H1 (cell line): Measurements from ENCODE around the gene ARHGEF25. TPM values are rescaled to one million over a fixed set of nuclear protein-coding genes. Genes with fewer than 3 reads are reported as not detected.

ENCODE experiments used
- CTCF ChIA-PET: fragments of 300-600 bp; sonication (Branson Sonifier 250); formaldehyde crosslinking; loops from one replicate; lab custom pipeline; 2021; ENCODE audit not compliant: partially characterized antibody; lab: Charles Lee
- POLR2A ChIA-PET: fragments of 300-600 bp; sonication (Branson Sonifier 250); formaldehyde crosslinking; loops from one replicate; lab custom pipeline; 2021; ENCODE audit warnings: inconsistent platforms; ENCODE audit not compliant: partially characterized antibody; lab: Charles Lee
- DNase-seq, 2 experiments: peaks; one replicate each; pipeline versions ENCODE4 v3.0.0 to v3.0.0-alpha.2; 2010 to 2022; ENCODE audit warnings: low spot score in 2 of 2, low read depth in 1 of 2, mixed read lengths in 1 of 2
- FAIRE-seq: peaks from 2 replicates; lab custom pipeline; 2011; peaks lifted over from hg19 to GRCh38; lab: Jason Lieb, UNC
- H2AFZ ChIP-seq: 2 replicates; pipeline ENCODE4 v1.8.1; 2012; ENCODE audit warnings: low read length, inconsistent platforms
- H2AK5ac ChIP-seq: 2 replicates; pipeline ENCODE4 v1.6.1; 2013; ENCODE audit warnings: low read depth, low read length
- H2BK120ac ChIP-seq: replicated peaks from 2 replicates; pipeline ENCODE3; 2013; ENCODE audit warnings: low read depth, low read length, inconsistent platforms
- H2BK12ac ChIP-seq: 2 replicates; pipeline ENCODE4 v1.6.1; 2013; ENCODE audit warnings: low read depth, low read length
- H2BK15ac ChIP-seq: 2 replicates; pipeline ENCODE4 v1.6.1; 2013; ENCODE audit warnings: low read length
- H2BK20ac ChIP-seq: 2 replicates; pipeline ENCODE4 v1.6.1; 2013; ENCODE audit warnings: low read length
- H2BK5ac ChIP-seq: 2 replicates; pipeline ENCODE4 v1.6.1; 2013; ENCODE audit warnings: low read depth, low read length
- H3K14ac ChIP-seq: 2 replicates; pipeline ENCODE4 v1.6.1; 2013; ENCODE audit warnings: inconsistent platforms; ENCODE audit not compliant: insufficient read length
- H3K18ac ChIP-seq: 2 replicates; pipeline ENCODE4 v1.6.1; 2013; ENCODE audit warnings: low read length; ENCODE audit errors: extremely low read depth
- H3K23ac ChIP-seq: 2 replicates; pipeline ENCODE4 v1.6.1; 2013; ENCODE audit warnings: inconsistent platforms; ENCODE audit not compliant: insufficient read length
- H3K23me2 ChIP-seq: 2 replicates; pipeline ENCODE4 v1.6.1; 2013; ENCODE audit warnings: low read depth, low read length
- H3K27ac ChIP-seq: 2 replicates; pipeline ENCODE4 v1.6.1; 2011; ENCODE audit warnings: low read depth, low read length, inconsistent platforms
- H3K27me3 ChIP-seq, 4 experiments: replicated peaks in 1 of 4; 1 replicate in 1 of 4; 2 replicates in 3 of 4; pipeline versions ENCODE4 v1.6.1 to v1.8.1; 2011 to 2013; ENCODE audit warnings: low read length in 3 of 4, mild to moderate bottlenecking in 3 of 4, inconsistent platforms in 2 of 4, mixed read lengths in 2 of 4, moderate library complexity in 1 of 4; ENCODE audit not compliant: control insufficient read depth in 3 of 4, insufficient read depth in 3 of 4; ENCODE audit errors: extremely low read depth in 1 of 4
- H3K36me3 ChIP-seq, 4 experiments: 2 replicates each; pipeline versions ENCODE4 v1.6.1 to v1.8.1; 2011 to 2013; ENCODE audit warnings: mild to moderate bottlenecking in 4 of 4, low read length in 3 of 4, moderate library complexity in 2 of 4, control low read depth in 1 of 4, inconsistent platforms in 1 of 4; ENCODE audit not compliant: insufficient read depth in 4 of 4, control insufficient read depth in 2 of 4
- H3K4ac ChIP-seq: replicated peaks from 2 replicates; pipeline ENCODE3; 2013; ENCODE audit warnings: low read length, low read depth, mixed read lengths, inconsistent platforms; ENCODE audit not compliant: insufficient read length
- H3K4me1 ChIP-seq, 4 experiments: replicated peaks in 1 of 4; 1 replicate in 1 of 4; 2 replicates in 3 of 4; pipeline versions ENCODE4 v1.6.1 to v1.8.1; 2011 to 2013; ENCODE audit warnings: low read length in 3 of 4, inconsistent platforms in 2 of 4, mixed read lengths in 1 of 4; ENCODE audit not compliant: insufficient read depth in 4 of 4, control insufficient read depth in 3 of 4
- H3K4me2 ChIP-seq, 2 experiments: 2 replicates each; pipeline versions ENCODE4 v1.6.1 to v1.8.1; 2011 to 2013; ENCODE audit warnings: low read depth in 2 of 2, low read length in 2 of 2, control low read depth in 1 of 2, inconsistent platforms in 1 of 2, mild to moderate bottlenecking in 1 of 2; ENCODE audit not compliant: insufficient read depth in 1 of 2
- H3K4me3 ChIP-seq, 4 experiments: fragments of 200-600, 300-600 bp in 1 of 4; sonication (generic), shearing (Covaris generic), sonication (Bioruptor Twin) in 1 of 4; 2 replicates each; pipeline versions ENCODE4 v1.5.1 to v1.8.1; 2011 to 2016; ENCODE audit warnings: low read length in 4 of 4, low read depth in 3 of 4, control low read depth in 2 of 4, inconsistent platforms in 2 of 4, mild to moderate bottlenecking in 2 of 4, mixed read lengths in 1 of 4, moderate library complexity in 1 of 4; ENCODE audit not compliant: insufficient read depth in 2 of 4; ENCODE audit errors: extremely low read depth in 1 of 4
- H3K56ac ChIP-seq: replicated peaks from 2 replicates; pipeline ENCODE3; 2013; ENCODE audit warnings: low read depth, mild to moderate bottlenecking, mixed read lengths, low read length, inconsistent platforms; ENCODE audit not compliant: insufficient read length
- H3K79me1 ChIP-seq: 2 replicates; pipeline ENCODE4 v1.6.1; 2013; ENCODE audit warnings: low read depth, low read length, control low read depth
- H3K79me2 ChIP-seq, 2 experiments: 2 replicates each; pipeline versions ENCODE4 v1.6.1 to v1.8.1; 2012 to 2013; ENCODE audit warnings: low read length in 2 of 2, mild to moderate bottlenecking in 2 of 2, inconsistent platforms in 1 of 2; ENCODE audit not compliant: insufficient read depth in 2 of 2, control insufficient read depth in 1 of 2
- H3K9ac ChIP-seq, 4 experiments: replicated peaks in 1 of 4; 1 replicate in 1 of 4; 2 replicates in 3 of 4; pipeline versions ENCODE4 v1.6.1 to v1.8.1; 2011 to 2013; ENCODE audit warnings: low read depth in 3 of 4, low read length in 3 of 4, control low read depth in 2 of 4, mild to moderate bottlenecking in 2 of 4, moderate library complexity in 2 of 4, inconsistent platforms in 1 of 4; ENCODE audit errors: extremely low read depth in 1 of 4
- H3K9me3 ChIP-seq, 2 experiments: 2 replicates each; pipeline versions ENCODE4 v1.6.1 to v1.8.1; 2012 to 2013; ENCODE audit warnings: mild to moderate bottlenecking in 2 of 2, moderate library complexity in 2 of 2, control low read depth in 1 of 2, inconsistent platforms in 1 of 2, low read depth in 1 of 2, low read length in 1 of 2, mixed read lengths in 1 of 2; ENCODE audit not compliant: insufficient read depth in 2 of 2
- H4K20me1 ChIP-seq, 2 experiments: replicated peaks in 1 of 2; 2 replicates each; pipeline versions ENCODE3 to v1.8.1; 2011 to 2013; ENCODE audit warnings: inconsistent platforms in 2 of 2, low read length in 2 of 2, mild to moderate bottlenecking in 1 of 2; ENCODE audit not compliant: insufficient read depth in 2 of 2, control insufficient read depth in 1 of 2
- H4K5ac ChIP-seq: 2 replicates; pipeline ENCODE4 v1.6.1; 2013; ENCODE audit warnings: low read length, low read depth, mixed read lengths, inconsistent platforms; ENCODE audit not compliant: insufficient read length
- H4K8ac ChIP-seq: 2 replicates; pipeline ENCODE4 v1.8.0; 2013; ENCODE audit warnings: mild to moderate bottlenecking, moderate library complexity, low read length, inconsistent platforms; ENCODE audit not compliant: insufficient read depth; ENCODE audit errors: extremely low read depth
- H4K91ac ChIP-seq: replicated peaks from 2 replicates; pipeline ENCODE3; 2013; ENCODE audit warnings: low read length, mixed read lengths, inconsistent platforms; ENCODE audit not compliant: insufficient read length
- CEBPB ChIP-seq: IDR thresholded peaks from 2 replicates; pipeline ENCODE4 v1.6.1; 2012; ENCODE audit warnings: low read depth, low read length
- SIRT6 ChIP-seq: IDR thresholded peaks from one replicate; pipeline ENCODE4 v1.7.1; 2012; ENCODE audit warnings: low read length, inconsistent platforms
- SUZ12 ChIP-seq: fragments of 200-600 bp; sonication (generic); IDR thresholded peaks from 2 replicates; pipeline ENCODE4 v1.6.1; 2012; ENCODE audit warnings: mild to moderate bottlenecking, inconsistent platforms, low read length, moderate library complexity, mixed read lengths
- TEAD4 ChIP-seq: IDR thresholded peaks from 2 replicates; pipeline ENCODE4 v1.6.1; 2012; ENCODE audit warnings: low read depth, low read length, inconsistent platforms, mixed read lengths
- WGBS, 2 experiments: shearing (Covaris generic) in 1 of 2; methylation state at CpG; one replicate each; pipeline versions ENCODE4 v1.1.6 to v1.1.7; 2013 to 2015; ENCODE audit warnings: low lambda C conversion rate in 2 of 2, mixed read lengths in 2 of 2, inconsistent platforms in 1 of 2, low coverage in 1 of 2, missing lambda C conversion rate in 1 of 2; ENCODE audit not compliant: insufficient replicate concordance in 2 of 2, insufficient coverage in 1 of 2, insufficient read length in 1 of 2; ENCODE audit errors: extremely low coverage in 1 of 2, missing lambda C conversion rate in 1 of 2; 5-methylcytosine and 5-hydroxymethylcytosine counted together
- polyA plus RNA-seq, 7 experiments: library from polyadenylated mRNA; depleted of rRNA in 3 of 7; stranded (reverse) in 5 of 7; unstranded in 2 of 7; fragments of >200 nt in 5 of 7; fragments of 200-250 nt in 2 of 7; gene quantifications; 1 replicate in 5 of 7; 2 replicates in 1 of 7; 4 replicates in 1 of 7; pipeline versions ENCODE4 v1.2.1 to v1.2.3, GENCODE V29; 2011 to 2013; ENCODE audit warnings: missing spikeins in 2 of 7, mixed read lengths in 2 of 7
- total RNA-seq: library from RNA; stranded (reverse); fragmentation: NEBNext Ultra II Directional; extraction: Animal tissue kit (Norgen Biotek cat#: 25700); gene quantifications from 2 replicates; pipeline ENCODE4 v1.2.1, GENCODE V29; 2021
- TF ChIP-seq, protein P1 (sequence below): IDR thresholded peaks from 2 replicates; pipeline ENCODE4 v1.6.1; 2012; ENCODE audit warnings: inconsistent platforms

The ARHGEF25 gene
- total and polyA plus RNA-seq, 2 of the 8 experiments (the other 6 are each of a cell fraction or from before 2014, with no cell fraction given) = 5.9 to 8.8 TPM

DNA sequence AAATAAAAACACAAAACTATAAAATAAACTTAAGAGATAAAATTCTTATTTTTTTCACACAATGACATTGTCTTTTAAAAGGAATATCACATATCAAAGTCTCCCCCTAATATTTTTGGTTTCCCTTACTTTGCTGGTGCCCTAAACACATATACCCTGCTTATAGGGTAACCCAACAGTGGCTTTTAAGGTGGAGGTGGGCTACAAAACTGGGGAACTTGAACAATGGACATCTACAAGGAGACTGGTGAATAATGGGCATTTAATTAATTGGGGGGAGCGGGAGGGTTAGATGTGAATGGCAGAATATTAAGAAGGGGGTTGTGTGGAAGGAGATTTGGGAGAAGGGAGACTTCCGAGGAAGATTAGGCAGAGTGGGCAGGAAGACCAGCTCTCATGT, 12.2 kb downstream of the ARHGEF25 start:
- Histone ChIP-seq H3K56ac (no peak overlapping the region), H3K36me3 (no peaks in the 10 kb centered on the region; a peak in 1 of 8 replicates), H3K9me3 (no peaks in the 10 kb centered on the region; a peak in 1 of 4 replicates), H2BK20ac (no peak overlapping the region), H3K79me1 (0 out of 2 replicates have a peak, but pooled peaks cover 2% of the 10 kb centered on the region), H4K8ac (no peak overlapping the region), H3K9ac (no peak overlapping the region), H3K4ac (no peak overlapping the region), H3K23me2 (peaks cover 9% of the 10 kb centered on the region; the same call in 1 of the 2 replicates), H3K79me2 (no peaks in the 10 kb centered on the region), H4K91ac (no peak overlapping the region), H2AFZ (no peak overlapping the region), H3K4me1 (peaks cover 0 to 31% (median 22%) of the 10 kb centered on the region in 4 experiments; a peak in 6 of 7 replicates), H2BK5ac (no peak overlapping the region), H3K18ac (no peak overlapping the region), H2BK120ac (no peak overlapping the region), H3K14ac (no peak overlapping the region), H2AK5ac (no peak overlapping the region), H2BK12ac (no peak overlapping the region), H3K27ac (no peak overlapping the region), H3K27me3 (peaks cover 93 to 100% (median 99%) of the 10 kb centered on the region in 4 experiments), H2BK15ac (no peak overlapping the region), H3K23ac (no peak overlapping the region), H4K20me1 (peaks cover 0 to 31% of the 10 kb centered on the region in 2 experiments), H3K4me3 (no peak overlapping the region), H3K4me2 (no peak overlapping the region), H4K5ac (no peak overlapping the region)
- 76 to 100% methylated on average over 2 of the region's 2 CpGs for WGBS, 2 experiments
- FAIRE-seq (no peak), DNase-seq (no peak)
- TF ChIP-seq CEBPB = no peak
- no peak for TF ChIP-seq SUZ12
- no peak for TF ChIP-seq SIRT6
- TF ChIP-seq TEAD4 = no peak
- TF ChIP-seq, protein P1, sequence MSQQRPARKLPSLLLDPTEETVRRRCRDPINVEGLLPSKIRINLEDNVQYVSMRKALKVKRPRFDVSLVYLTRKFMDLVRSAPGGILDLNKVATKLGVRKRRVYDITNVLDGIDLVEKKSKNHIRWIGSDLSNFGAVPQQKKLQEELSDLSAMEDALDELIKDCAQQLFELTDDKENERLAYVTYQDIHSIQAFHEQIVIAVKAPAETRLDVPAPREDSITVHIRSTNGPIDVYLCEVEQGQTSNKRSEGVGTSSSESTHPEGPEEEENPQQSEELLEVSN = no peak
- CTCF ChIA-PET = interaction anchor here (0.7 to 10.7 kb wide), 7 partner anchors 8 to 112 kb away, joined by 3 to 201 read pairs (median 6); partner anchors contain the start of genes ARHGEF25, B4GALNT1, DTX3 and OS9
- POLR2A ChIA-PET = interaction anchor here (1.3 to 1.6 kb wide), 3 partner anchors 103 to 149 kb away, joined by 3 read pairs; partner anchors contain the start of genes DDIT3, EEF1AKMT3, METTL1 and TSPAN31
